ENCODE data around the gene TBC1D10A. TPM values are rescaled to one million over a fixed set of nuclear protein-coding genes. Genes with fewer than 3 reads are reported as not detected.

The TBC1D10A gene
- total RNA-seq, 4 donors from 2014 or later = 27.9 to 72.2 (median 45.7) TPM

GRCh38 chr22:30333707-30334087 is 7.0 kb upstream of the TBC1D10A start:
- Histone ChIP-seq H3K36me3 (peaks cover 0 to 55% (median 24%) of the 10 kb centered on the region in 4 donors), H3K27ac (peak overlapping the region; percentile 56 to 73 (median 64))

GRCh38 chr22:30332994-30333706 is 6.4 kb upstream of the TBC1D10A start:
- Histone ChIP-seq H3K27me3 (no peaks in the 10 kb centered on the region), H3K27ac (peak overlapping the region; percentile 56 to 73 (median 64)), H3K4me3 (no peak overlapping the region), H3K9me3 (no peaks in the 10 kb centered on the region), H3K4me1 (peaks cover 4 to 19% (median 17%) of the 10 kb centered on the region in 4 donors), H3K36me3 (peaks cover 0 to 50% (median 21%) of the 10 kb centered on the region in 4 donors)
- TF ChIP-seq POLR2A (IDR thresholded peaks at IDR 0.05) (no peak), CTCF (IDR thresholded peaks at IDR 0.05) (no peak)
- in situ Hi-C loops (cut with MboI; ENCODE audit: low pct_ligation_motif_present in 1 of 4, low pct_unique_long_range_greater_than_20kb in 1 of 4, low sequenced_read_pairs in 3 of 4) = no loop called here
- WGBS, 2 donors (ENCODE audit: low coverage in 1 of 2) = 79 to 82% methylated on average over 2 of the region's 2 CpGs
- intact Hi-C loops (cut with DNase I; ENCODE audit: low total_unique reads) = no loop called here
- DNase-seq = no peak

More at GRCh38 chr22:30333707-30334087, 7.0 kb upstream of the TBC1D10A start:
- H3K4me1 ChIP-seq = peaks cover 4 to 17% (median 15%) of the 10 kb centered on the region in 4 donors
- no peak overlapping the region for H3K4me3 ChIP-seq
- no peaks in the 10 kb centered on the region for H3K9me3 ChIP-seq
- 70% methylated on average over 3 of the region's 3 CpGs; no CpG with 5 or more reads in 1 of the 2 donors for WGBS, 2 donors (ENCODE audit: low coverage in 1 of 2)
- no peaks in the 10 kb centered on the region for H3K27me3 ChIP-seq
- no peak for DNase-seq
- in situ Hi-C loops (cut with MboI; ENCODE audit: low pct_ligation_motif_present in 1 of 4, low pct_unique_long_range_greater_than_20kb in 1 of 4, low sequenced_read_pairs in 3 of 4) = no loop called here
- TF ChIP-seq POLR2AphosphoS5 (IDR thresholded peaks at IDR 0.05) = no peak
- TF ChIP-seq CTCF (IDR thresholded peaks at IDR 0.05) = no peak
- no peak for TF ChIP-seq EP300 (IDR thresholded peaks at IDR 0.05; ENCODE audit: low read depth)
- TF ChIP-seq POLR2A (IDR thresholded peaks at IDR 0.05) = no peak
- intact Hi-C loops (cut with DNase I; ENCODE audit: low total_unique reads) = no loop called here

- no peaks in the 10 kb centered on the region for H3K9me3 ChIP-seq
- no peak for DNase-seq
- H3K4me1 ChIP-seq = peaks cover 9 to 25% (median 22%) of the 10 kb centered on the region in 4 donors
- WGBS, 2 donors (ENCODE audit: low coverage in 1 of 2) = 89 to 100% methylated on average over 1 to 5 of the region's 5 CpGs
- peak overlapping the region; percentile 56 to 73 (median 64) for H3K27ac ChIP-seq
- TF ChIP-seq EP300 (IDR thresholded peaks at IDR 0.05; ENCODE audit: low read depth) (no peak), CTCF (IDR thresholded peaks at IDR 0.05) (no peak), POLR2AphosphoS5 (IDR thresholded peaks at IDR 0.05) (no peak), POLR2A (IDR thresholded peaks at IDR 0.05) (no peak)
- no peaks in the 10 kb centered on the region for H3K27me3 ChIP-seq
- H3K36me3 ChIP-seq = peaks cover 0 to 44% (median 18%) of the 10 kb centered on the region in 4 donors
- intact Hi-C loops (cut with DNase I; ENCODE audit: low total_unique reads) (no loop called here), in situ Hi-C loops (cut with MboI; ENCODE audit: low pct_ligation_motif_present in 1 of 4, low pct_unique_long_range_greater_than_20kb in 1 of 4, low sequenced_read_pairs in 3 of 4) (no loop called here)
- no peak overlapping the region for H3K4me3 ChIP-seq
These were observed 5.8 kb upstream of the TBC1D10A start for GRCh38 chr22:30332551-30332950.

- TF ChIP-seq EP300 (IDR thresholded peaks at IDR 0.05; ENCODE audit: low read depth) (no peak), POLR2A (IDR thresholded peaks at IDR 0.05) (no peak), POLR2AphosphoS5 (IDR thresholded peaks at IDR 0.05) (no peak), CTCF (IDR thresholded peaks at IDR 0.05) (no peak)
- DNase-seq = no peak
- peaks cover 21 to 52% (median 46%) of the 10 kb centered on the region in 4 donors for H3K4me1 ChIP-seq
- intact Hi-C loops (cut with DNase I; ENCODE audit: low total_unique reads) (no loop called here), in situ Hi-C loops (cut with MboI; ENCODE audit: low pct_ligation_motif_present in 1 of 4, low pct_unique_long_range_greater_than_20kb in 1 of 4, low sequenced_read_pairs in 3 of 4) (no loop called here)
- no peak overlapping the region for H3K4me3 ChIP-seq
- no peaks in the 10 kb centered on the region for H3K27me3 ChIP-seq
- no peaks in the 10 kb centered on the region for H3K9me3 ChIP-seq
- H3K36me3 ChIP-seq = peaks cover 0 to 8% (median 0%) of the 10 kb centered on the region in 4 donors
- H3K27ac ChIP-seq = peak overlapping the region; percentile 86 to 96 (median 90)
- 85% methylated on average over 3 of the region's 3 CpGs; no CpG with 5 or more reads in 1 of the 2 donors for WGBS, 2 donors (ENCODE audit: low coverage in 1 of 2)
These were observed 1.8 kb upstream of the TBC1D10A start for GRCh38 chr22:30328466-30329049.
